Osteoblast (primary cell): ENCODE measurements around the gene NEK8. TPM values are rescaled to one million over a fixed set of nuclear protein-coding genes. Genes with fewer than 3 reads are reported as not detected.

Experiments used
- DNase-seq: peaks from one replicate; pipeline ENCODE4 v3.0.0; 2011; ENCODE audit warnings: low spot score, mixed read lengths; ENCODE audit not compliant: insufficient read length; ENCODE audit errors: missing footprints
- H2AFZ ChIP-seq: 2 replicates; pipeline ENCODE4 v1.6.0; 2011; ENCODE audit warnings: mild to moderate bottlenecking, low read length
- H3K27ac ChIP-seq: 2 replicates; pipeline ENCODE4 v1.5.1; 2011; ENCODE audit warnings: mild to moderate bottlenecking, low read depth, low read length, moderate library complexity
- H3K27me3 ChIP-seq: 2 replicates; pipeline ENCODE4 v1.6.0; 2012; ENCODE audit warnings: mild to moderate bottlenecking, control low read depth, inconsistent platforms, low read length, moderate library complexity; ENCODE audit not compliant: insufficient read depth
- H3K36me3 ChIP-seq: 2 replicates; pipeline ENCODE4 v1.5.1; 2011; ENCODE audit warnings: mild to moderate bottlenecking, low read length, control low read depth, moderate library complexity; ENCODE audit not compliant: insufficient read depth
- H3K4me1 ChIP-seq: 2 replicates; pipeline ENCODE4 v1.5.1; 2011; ENCODE audit warnings: mild to moderate bottlenecking, low read length, control low read depth, moderate library complexity; ENCODE audit not compliant: insufficient read depth
- H3K4me2 ChIP-seq: 2 replicates; pipeline ENCODE4 v1.6.0; 2011; ENCODE audit warnings: mild to moderate bottlenecking, low read length; ENCODE audit not compliant: insufficient read depth
- H3K4me3 ChIP-seq: fragments of 200-600 bp; sonication (generic); 3 replicates; pipeline ENCODE4 v1.5.1; 2012; ENCODE audit warnings: mild to moderate bottlenecking, low read length, inconsistent platforms; ENCODE audit not compliant: insufficient read depth
- H3K79me2 ChIP-seq: 2 replicates; pipeline ENCODE4 v1.6.0; 2012; ENCODE audit warnings: mild to moderate bottlenecking, low read length, control low read depth, inconsistent platforms; ENCODE audit not compliant: insufficient read depth
- H3K9me3 ChIP-seq: 2 replicates; pipeline ENCODE4 v1.5.1; 2011; ENCODE audit warnings: low read depth, low read length, control low read depth
- H4K20me1 ChIP-seq: 2 replicates; pipeline ENCODE4 v1.6.0; 2012; ENCODE audit warnings: mild to moderate bottlenecking, low read length, control low read depth; ENCODE audit not compliant: insufficient read depth
- CTCF ChIP-seq: IDR thresholded peaks from 2 replicates; pipeline ENCODE4 v1.5.1; 2011; ENCODE audit warnings: mild to moderate bottlenecking, low read depth, low read length, moderate library complexity; ENCODE audit errors: extremely low read depth
- total RNA-seq: library from RNA; depleted of rRNA; stranded (reverse); fragments of >200 nt; gene quantifications from 2 replicates; pipeline ENCODE4 v1.2.3, GENCODE V29; 2012

The NEK8 gene
- total RNA-seq, 1 donor, result 7.2 TPM

DNA sequence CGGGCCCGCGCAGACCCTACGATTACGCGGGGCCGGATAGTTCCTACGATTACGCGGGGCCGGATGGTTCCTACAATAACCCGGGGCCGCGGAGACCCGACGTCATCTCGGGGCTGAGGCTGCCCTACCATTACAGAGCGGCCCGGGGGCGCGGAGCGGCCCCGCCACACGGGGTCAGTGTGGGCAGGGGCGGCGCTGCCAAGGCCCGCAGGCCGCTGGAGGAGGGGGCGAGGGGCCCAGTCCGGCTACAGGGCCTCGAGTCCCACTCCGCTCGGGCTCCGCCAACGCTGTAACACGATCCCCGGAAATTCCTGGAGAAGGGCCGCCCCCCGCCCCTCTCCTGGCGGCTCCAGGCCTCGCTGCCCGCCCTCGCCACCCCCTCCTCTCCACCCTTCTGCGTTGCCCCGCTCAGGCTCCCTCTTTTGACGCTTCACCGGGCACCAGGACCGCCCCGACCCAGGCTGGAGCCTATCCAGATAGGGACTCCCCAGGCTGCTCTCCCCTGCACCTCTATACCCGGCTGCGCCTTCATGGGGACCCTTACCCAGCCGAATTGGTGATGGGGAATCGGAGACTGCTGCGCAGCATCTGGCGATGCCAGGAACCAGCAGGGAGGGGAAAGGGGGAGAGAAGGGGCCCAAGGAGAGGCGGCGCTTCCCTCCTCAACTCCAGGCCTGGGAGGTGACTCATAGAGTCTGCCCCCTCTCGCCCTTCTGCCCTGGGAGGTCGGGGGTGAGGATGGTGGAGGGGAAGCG is 10.8 kb upstream of the NEK8 start, which contains the start of gene RAB34:
TSS of gene RAB34 (minus strand) at position 291 of the 755 bp plus-strand sequence. CDS start 602 bp downstream, outside the sequence.
- H2AFZ ChIP-seq, result peak within 1 kb of the TSS; percentile 87
- H3K27ac ChIP-seq, result peak within 1 kb of the TSS; percentile 73
- H3K27me3 ChIP-seq, result no peaks in the 10 kb centered on the region
- H3K79me2 ChIP-seq, result peaks cover 55% of the 10 kb centered on the region
- H4K20me1 ChIP-seq, result peaks cover 48% of the 10 kb centered on the region
- peak within 1 kb of the TSS; percentile 87 for H3K4me2 ChIP-seq
- peak; percentile 36 for TF ChIP-seq CTCF
- DNase-seq, result peak; percentile 96
- H3K4me1 ChIP-seq, result peaks cover 47% of the 10 kb centered on the region
- H3K36me3 ChIP-seq, result peaks cover 50% of the 10 kb centered on the region
- peak within 1 kb of the TSS; percentile 91 for H3K4me3 ChIP-seq
- no peaks in the 10 kb centered on the region for H3K9me3 ChIP-seq

- peaks cover 53% of the 10 kb centered on the region for H3K36me3 ChIP-seq
- TF ChIP-seq CTCF, result no peak
- peak; percentile 27 for DNase-seq
Measured at GRCh38 chr17:28718333-28719020, 10.1 kb upstream of the NEK8 start.

GRCh38 chr17:28719021-28719433 is 9.6 kb upstream of the NEK8 start:
- Histone ChIP-seq H3K4me3 (peak overlapping the region; percentile 80), H3K27me3 (no peaks in the 10 kb centered on the region), H3K4me2 (peak overlapping the region; percentile 87), H3K79me2 (peaks cover 60% of the 10 kb centered on the region), H3K36me3 (peaks cover 54% of the 10 kb centered on the region), H3K4me1 (peaks cover 47% of the 10 kb centered on the region), H4K20me1 (peaks cover 49% of the 10 kb centered on the region), H3K27ac (peak overlapping the region; percentile 73), H2AFZ (peak overlapping the region; percentile 8), H3K9me3 (no peaks in the 10 kb centered on the region)
- no peak for TF ChIP-seq CTCF
- no peak for DNase-seq

More at GRCh38 chr17:28718333-28719020, 10.1 kb upstream of the NEK8 start:
- Histone ChIP-seq H3K4me1 (peaks cover 47% of the 10 kb centered on the region), H2AFZ (peak overlapping the region; percentile 87), H3K4me3 (peak overlapping the region; percentile 91), H3K27ac (peak overlapping the region; percentile 73), H3K9me3 (no peaks in the 10 kb centered on the region), H3K4me2 (peak overlapping the region; percentile 87), H4K20me1 (peaks cover 48% of the 10 kb centered on the region), H3K27me3 (no peaks in the 10 kb centered on the region), H3K79me2 (peaks cover 60% of the 10 kb centered on the region)
